ENCODE results near the gene TRPV3.
"Not testable (repeated sequence)": the region's sequence is repeated elsewhere in the genome, so short reads cannot be mapped to it uniquely, and the experiment has no call there.

The TRPV3 gene

GRCh38 chr17:3514873-3515272, 42.7 kb downstream of the TRPV3 start:
- DNase-seq: no peak

- not testable (repeated sequence) for DNase-seq
Observed at GRCh38 chr17:3514167-3514566, 43.4 kb downstream of the TRPV3 start.

GRCh38 chr17:3513305-3514035, 44.1 kb downstream of the TRPV3 start:
- no peak for DNase-seq

GRCh38 chr17:3512505-3513171, 45.0 kb downstream of the TRPV3 start:
- no peak for DNase-seq

- DNase-seq: no peak
Observed at GRCh38 chr17:3511852-3512504, 45.6 kb downstream of the TRPV3 start.

- DNase-seq: no peak
Observed at GRCh38 chr17:3510090-3510489, 47.5 kb downstream of the TRPV3 start.

- DNase-seq: no peak
Observed at GRCh38 chr17:3507869-3508268, 49.7 kb downstream of the TRPV3 start.

GRCh38 chr17:3507071-3507470, 50.5 kb downstream of the TRPV3 start:
- DNase-seq: no peak

GRCh38 chr17:3506054-3506453, 51.6 kb downstream of the TRPV3 start:
- no peak for DNase-seq

- DNase-seq: no peak
Observed at GRCh38 chr17:3505008-3505407, 52.6 kb downstream of the TRPV3 start.

- DNase-seq: no peak
Observed at GRCh38 chr17:3503285-3503684, 54.3 kb downstream of the TRPV3 start.

- no peak for DNase-seq
Observed at GRCh38 chr17:3502466-3502865, 55.1 kb downstream of the TRPV3 start.

GRCh38 chr17:3501344-3501743, 56.3 kb downstream of the TRPV3 start:
- no peak for DNase-seq

- no peak for DNase-seq
Observed at GRCh38 chr17:3497101-3497500, 60.5 kb downstream of the TRPV3 start.

- DNase-seq: no peak
Observed at GRCh38 chr17:3485481-3486068, 72.0 kb downstream of the TRPV3 start.

GRCh38 chr17:3482852-3483251, 74.8 kb downstream of the TRPV3 start:
- DNase-seq: no peak

- DNase-seq: no peak
Observed at GRCh38 chr17:3479988-3480387, 77.6 kb downstream of the TRPV3 start.

GRCh38 chr17:3475812-3476610, 81.6 kb downstream of the TRPV3 start, which contains the start of gene ASPA:
TSS of gene ASPA (plus strand) at chr17:3475997. CDS start at chr17:3476160, 163 bp downstream.
- DNase-seq: no peak

GRCh38 chr17:3475251-3475685, 82.3 kb downstream of the TRPV3 start:
- DNase-seq: no peak

GRCh38 chr17:3474212-3474611, 83.4 kb downstream of the TRPV3 start:
- DNase-seq: no peak

- DNase-seq: no peak
Observed at GRCh38 chr17:3472137-3472536, 85.5 kb downstream of the TRPV3 start.

- DNase-seq: no peak
Observed at GRCh38 chr17:3471599-3471998, 86.0 kb downstream of the TRPV3 start, which contains the start of gene SPATA22. TSS of gene SPATA22 (minus strand) at chr17:3471819. CDS start at chr17:3469325, 2,494 bp downstream.

GRCh38 chr17:3469529-3469928, 88.1 kb downstream of the TRPV3 start:
- no peak for DNase-seq

Data from activated effector memory CD4-positive, alpha-beta T cell treated with Interleukin-2 at 50 U/mL for 16 hours (primary cell).